Measurements from ENCODE around the gene EMX2.

GRCh38 chr10:117518246-117518645, 24.3 kb upstream of the EMX2 start:
- no peak for TF ChIP-seq SP1 (IDR thresholded peaks at IDR 0.05)
- TF ChIP-seq ELF4 (IDR thresholded peaks at IDR 0.05): no peak
- TF ChIP-seq ARNT (IDR thresholded peaks at IDR 0.05): no peak
- no peak for TF ChIP-seq TARDBP (IDR thresholded peaks at IDR 0.05)

Measured in HEK293T (cell line).